ENCODE measurements around the gene ABCC11.

DNA sequence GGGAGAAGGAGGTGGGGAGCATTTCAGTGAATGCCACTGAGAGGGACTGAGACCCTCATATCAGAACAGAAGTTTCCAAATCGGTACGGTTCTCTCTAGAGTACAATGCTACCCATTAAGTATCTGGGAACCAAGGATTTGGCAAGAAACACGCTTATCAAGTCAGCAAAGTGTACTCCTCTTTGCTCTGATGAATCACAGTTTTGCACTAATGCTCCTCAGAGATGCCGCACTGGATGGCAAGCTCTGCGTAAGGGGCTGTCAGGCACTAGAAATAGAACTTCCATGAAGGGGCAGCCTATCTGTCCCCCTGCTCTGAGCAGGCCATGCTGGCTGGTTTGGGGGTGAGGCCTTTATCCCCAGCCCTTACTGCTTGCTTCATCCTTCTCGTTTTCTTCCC is 86.8 kb downstream of the ABCC11 start:
- TF ChIP-seq, protein P1, sequence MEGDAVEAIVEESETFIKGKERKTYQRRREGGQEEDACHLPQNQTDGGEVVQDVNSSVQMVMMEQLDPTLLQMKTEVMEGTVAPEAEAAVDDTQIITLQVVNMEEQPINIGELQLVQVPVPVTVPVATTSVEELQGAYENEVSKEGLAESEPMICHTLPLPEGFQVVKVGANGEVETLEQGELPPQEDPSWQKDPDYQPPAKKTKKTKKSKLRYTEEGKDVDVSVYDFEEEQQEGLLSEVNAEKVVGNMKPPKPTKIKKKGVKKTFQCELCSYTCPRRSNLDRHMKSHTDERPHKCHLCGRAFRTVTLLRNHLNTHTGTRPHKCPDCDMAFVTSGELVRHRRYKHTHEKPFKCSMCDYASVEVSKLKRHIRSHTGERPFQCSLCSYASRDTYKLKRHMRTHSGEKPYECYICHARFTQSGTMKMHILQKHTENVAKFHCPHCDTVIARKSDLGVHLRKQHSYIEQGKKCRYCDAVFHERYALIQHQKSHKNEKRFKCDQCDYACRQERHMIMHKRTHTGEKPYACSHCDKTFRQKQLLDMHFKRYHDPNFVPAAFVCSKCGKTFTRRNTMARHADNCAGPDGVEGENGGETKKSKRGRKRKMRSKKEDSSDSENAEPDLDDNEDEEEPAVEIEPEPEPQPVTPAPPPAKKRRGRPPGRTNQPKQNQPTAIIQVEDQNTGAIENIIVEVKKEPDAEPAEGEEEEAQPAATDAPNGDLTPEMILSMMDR (IDR thresholded peaks at IDR 0.05): no peak
- TF ChIP-seq POLR2A (IDR thresholded peaks at IDR 0.05): no peak

Data from Peyer's patch (tissue), 4 donors.